ENCODE data around the gene ELN.
"Not testable (repeated sequence)": the region's sequence is repeated elsewhere in the genome, so short reads cannot be mapped to it uniquely, and the experiment has no call there.

ELN gene

DNA sequence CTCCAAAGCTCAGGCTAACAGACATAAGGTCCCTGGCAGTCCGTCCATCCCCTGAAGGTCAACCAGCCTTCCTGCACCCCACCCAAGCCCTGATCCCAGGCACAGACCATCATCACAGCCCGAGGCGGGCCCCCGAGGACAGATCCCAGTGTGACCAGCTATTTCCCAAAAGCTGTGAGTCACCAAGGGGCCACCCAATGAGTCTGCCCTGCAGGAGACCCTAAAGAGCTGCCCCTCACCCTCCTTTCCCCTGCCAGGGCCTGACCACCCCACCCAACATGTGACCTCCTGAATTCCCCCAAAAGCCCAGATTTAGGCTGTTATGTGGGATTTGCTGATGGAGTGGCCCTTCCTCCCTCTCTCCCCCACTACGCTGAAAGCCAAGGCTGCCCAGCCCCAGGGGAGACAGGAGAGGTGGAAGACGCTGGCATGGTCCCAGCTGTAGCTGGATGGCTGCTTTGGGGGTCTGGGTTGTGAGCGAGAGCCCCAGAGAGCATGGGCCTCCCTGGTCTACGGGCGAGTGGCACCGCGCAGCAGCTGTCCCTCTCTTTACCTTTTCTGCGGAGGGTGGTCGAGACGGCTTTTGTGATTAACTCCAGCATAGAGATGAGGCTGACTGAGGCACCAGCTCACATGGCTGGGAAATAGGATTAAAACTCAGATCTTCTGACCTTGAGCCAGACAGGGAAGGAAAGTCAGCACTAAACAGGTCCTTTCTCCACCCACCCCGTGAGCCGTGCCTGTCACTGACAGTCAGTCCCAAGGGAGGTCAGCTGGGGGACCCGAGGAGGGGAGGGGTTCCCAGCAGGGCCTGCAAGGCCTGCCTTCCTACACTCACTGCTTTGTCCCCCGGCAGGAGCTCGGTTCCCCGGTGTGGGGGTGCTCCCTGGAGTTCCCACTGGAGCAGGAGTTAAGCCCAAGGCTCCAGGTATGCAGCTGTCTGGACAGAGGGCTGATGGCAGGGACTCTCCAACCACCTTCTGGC lies 16.7 kb downstream of the ELN start:
- FAIRE-seq: no peak

DNA sequence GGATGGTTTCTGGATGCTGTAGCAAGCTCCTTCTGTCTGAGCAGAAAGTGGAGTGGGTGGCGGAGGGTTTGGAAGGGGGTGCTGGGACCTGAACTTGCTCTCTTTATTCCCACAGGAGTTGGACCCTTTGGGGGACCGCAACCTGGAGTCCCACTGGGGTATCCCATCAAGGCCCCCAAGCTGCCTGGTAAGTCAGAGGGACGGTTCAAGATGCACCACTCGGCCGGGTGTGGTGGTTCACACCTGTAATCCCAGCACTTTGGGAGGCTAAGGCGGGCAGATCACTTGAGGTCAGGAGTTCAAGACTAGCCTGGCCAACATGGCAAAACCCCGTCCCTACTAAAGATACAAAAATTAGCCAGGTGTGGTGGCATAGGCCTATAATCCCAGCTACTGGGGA lies 18.6 kb downstream of the ELN start:
- not testable (repeated sequence) for FAIRE-seq

DNA sequence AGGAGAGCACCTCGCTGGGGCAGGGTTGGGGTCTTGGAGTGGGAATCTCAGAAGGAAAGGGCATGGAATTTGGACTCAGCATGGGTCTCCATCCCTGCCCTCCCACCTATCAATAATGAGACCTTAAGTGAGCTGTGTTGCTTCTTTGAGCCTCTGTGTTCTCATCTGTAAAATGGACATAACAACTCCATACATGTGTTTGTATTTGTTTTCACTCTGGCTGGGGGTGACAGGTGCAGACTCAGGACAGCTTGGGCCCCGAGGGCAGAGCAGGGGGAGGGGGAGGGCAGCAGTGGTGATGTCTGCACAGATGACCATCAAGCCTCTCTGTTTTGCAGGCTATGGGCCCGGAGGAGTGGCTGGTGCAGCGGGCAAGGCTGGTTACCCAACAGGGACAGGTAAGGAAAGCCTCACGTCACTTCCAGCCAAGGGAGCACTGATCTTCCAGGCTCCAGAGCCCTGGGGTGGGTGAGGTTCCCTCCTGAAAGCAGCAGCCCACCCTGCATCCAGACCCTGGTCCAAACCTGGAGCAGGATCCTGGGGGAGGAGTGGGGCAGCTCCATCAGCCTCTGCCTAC lies 19.9 kb downstream of the ELN start:
- no peak for FAIRE-seq

DNA sequence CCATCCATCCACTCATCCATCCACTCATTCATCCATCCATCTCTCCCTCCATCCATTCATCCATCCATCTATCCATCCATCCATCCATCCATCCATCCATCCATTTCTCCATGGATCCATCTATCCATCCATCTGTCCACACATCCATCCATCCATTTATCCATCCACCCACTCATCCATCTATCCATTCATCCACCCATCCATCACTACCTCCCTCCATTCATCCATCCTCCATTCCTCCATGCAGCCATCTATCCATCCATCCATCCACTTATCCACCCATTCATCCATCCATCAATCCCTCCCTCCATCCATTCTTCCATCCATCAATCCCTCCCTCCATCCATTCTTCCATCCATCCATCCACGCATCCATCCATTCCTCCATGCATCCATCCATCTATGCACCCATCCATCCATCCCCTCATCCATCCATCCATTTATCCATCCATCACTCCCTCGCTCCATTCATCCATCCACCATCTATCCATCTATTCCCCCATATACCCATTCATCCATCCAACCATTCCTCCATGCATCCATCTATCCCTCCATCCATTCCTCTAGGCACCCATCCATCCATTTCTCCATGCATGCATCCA lies 21.1 kb downstream of the ELN start:
- no peak for FAIRE-seq

DNA sequence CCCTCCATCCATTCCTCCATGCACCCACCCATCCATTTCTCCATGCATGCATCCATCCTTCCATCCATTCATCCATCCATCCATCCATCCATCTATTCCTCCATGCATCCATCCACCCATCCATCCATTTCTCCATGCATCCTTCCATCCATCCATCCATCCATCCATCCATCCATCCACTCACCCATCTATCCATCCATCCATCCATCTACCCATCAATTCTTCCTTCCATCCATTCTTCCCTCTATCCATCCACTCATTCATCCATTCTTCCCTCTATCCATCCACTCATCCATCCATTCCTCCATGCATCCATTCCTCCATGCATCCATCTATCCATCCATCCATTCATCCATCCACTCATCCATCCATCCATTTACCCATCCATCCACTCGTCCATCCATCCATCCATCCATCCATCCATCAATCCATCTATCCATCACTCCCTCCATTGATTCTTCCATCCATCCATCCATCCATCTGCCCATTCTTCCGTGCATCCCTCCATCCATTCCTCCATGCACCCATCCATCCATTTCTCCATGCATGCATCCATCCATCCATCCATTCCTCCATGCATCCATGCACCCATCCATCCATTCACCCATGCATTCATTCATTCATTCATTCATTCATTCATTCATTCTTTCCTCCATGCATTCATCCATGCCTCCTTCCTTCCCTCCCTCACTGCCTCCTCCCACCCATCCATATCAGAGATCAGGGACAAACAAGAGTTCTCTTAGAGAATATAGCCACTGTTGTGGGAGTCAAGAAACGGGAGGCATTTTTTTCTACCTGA lies 22.2 kb downstream of the ELN start:
- no peak for FAIRE-seq

DNA sequence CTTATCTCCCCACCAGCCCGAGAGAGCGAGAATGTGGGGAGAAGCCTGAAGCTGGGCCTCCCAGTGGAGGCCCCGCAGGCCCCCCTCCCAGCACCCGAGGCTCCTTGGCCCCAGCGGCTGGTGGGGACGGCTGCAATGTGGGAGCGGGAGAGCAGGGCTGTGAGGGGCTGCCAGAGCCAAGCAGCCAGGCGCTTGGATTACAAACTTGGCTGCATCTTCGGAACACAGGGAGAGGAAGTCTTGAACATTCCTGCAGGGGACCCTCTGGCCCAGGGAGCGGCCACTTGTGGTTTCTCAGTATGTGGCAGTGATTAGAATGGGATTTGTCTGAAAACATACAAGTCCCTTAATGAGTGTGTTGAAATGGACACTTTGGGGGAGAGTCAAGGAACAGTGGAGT lies 23.2 kb downstream of the ELN start:
- FAIRE-seq: no peak

DNA sequence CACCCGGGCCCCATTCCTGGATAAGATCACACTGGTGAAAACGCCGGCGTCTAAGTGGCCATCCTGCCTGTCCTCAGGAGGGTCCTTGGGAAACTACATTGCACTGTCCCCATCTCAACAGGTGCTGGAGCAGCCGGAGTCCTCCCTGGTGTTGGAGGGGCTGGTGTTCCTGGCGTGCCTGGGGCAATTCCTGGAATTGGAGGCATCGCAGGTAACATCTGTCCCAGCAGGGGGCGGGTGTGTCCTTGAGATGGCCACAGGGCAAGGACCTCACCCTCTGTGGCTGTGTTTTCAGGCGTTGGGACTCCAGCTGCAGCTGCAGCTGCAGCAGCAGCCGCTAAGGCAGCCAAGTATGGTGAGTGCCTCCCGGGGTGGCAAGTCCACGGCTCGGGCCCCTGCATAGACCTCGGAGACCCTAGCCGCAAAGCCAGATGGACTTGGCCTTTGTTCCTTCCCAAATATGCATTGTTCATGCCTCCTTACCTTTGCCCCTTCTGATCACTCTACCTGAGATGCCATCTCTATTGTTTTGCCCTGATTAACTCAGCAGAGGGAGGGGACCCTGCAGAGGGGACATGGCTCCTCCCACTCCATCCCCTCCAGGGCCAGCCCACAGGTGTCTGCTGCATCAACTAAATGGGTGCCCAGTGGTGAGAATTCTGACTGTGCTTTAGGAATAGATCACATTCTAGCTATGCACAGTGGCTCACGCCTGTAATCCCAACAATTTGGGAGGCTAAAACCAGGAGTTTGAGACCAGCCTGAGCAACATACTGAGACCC lies 23.8 kb downstream of the ELN start:
- FAIRE-seq: no peak

DNA sequence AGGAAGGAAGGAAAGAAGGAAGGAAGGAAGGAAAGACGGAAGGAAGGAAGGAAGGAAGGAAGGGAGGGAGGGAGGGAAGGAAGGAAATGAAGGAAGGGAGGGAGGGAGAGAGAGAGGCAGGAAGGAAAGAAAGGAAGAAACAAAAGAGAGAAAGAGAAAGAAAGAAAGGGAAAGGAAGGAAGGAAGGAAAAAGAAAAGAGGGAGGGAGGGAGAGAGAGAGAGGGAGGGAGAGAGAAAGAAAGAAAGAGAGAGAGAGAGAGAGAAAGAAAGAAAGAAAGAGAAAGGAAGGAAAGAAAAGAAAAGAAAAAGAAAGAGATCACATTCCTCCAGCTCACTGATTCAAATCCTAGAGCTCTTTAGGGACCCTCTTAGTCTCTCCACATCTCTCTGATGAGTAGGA lies 24.7 kb downstream of the ELN start:
- no peak for FAIRE-seq

DNA sequence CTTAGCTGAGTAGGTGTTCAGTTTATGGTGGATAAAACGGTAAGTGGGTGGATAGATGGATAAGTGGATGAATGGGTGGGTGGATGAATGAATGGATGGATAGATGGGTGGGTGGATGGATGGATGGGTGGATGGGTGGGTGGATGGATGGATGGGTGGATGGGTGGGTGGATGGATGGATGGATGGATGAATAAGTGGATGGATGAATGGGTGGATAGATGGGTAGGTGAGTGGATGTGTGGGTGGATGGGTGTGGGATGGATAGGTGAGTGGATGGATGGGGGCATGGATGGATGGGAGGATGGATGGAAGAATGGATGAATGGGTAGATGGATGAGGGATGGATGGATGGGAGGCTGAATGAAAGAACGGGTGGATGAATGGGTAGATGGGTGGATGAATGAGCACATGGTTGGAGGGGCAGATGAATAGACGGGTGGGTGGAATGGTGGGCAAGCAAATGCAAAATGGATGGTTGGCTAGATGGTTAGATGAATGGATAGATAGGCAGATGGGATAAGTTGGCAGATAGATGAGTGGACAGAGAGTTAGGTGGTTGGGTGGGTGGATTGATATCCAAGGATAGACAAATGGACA lies 25.7 kb downstream of the ELN start:
- no peak for FAIRE-seq

DNA sequence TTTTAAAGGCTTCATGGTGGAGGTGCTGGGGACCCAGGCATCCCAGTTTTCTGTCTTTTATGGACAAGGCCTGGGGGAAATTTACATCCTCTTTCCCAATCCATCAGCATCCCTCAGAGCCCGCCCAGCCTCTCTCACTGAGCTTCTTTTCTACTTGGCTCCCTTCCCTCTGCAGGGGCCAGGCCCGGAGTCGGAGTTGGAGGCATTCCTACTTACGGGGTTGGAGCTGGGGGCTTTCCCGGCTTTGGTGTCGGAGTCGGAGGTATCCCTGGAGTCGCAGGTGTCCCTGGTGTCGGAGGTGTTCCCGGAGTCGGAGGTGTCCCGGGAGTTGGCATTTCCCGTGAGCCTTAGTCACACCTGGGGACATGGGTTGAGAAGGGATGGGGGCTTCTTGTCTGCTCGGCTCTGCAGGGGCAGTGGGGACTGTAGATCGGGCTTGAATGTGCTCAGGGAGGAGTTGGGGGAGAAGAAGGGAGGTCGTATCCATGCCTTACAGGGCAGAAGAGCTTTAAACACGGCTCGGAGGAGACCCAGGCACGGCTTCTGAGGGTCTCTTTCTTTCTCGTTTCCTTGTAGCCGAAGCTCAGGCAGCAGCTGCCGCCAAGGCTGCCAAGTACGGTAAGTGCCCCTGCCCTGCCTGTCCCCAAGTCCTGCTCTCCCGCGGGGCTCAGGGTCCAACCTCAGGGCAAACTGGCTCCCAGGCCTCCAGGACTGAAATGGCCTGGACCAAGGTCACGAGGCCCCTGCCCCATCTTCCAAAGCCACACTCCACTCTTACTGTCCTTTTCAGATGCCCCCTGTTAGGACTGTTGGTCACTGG lies 28.3 kb downstream of the ELN start:
- no peak for FAIRE-seq

DNA sequence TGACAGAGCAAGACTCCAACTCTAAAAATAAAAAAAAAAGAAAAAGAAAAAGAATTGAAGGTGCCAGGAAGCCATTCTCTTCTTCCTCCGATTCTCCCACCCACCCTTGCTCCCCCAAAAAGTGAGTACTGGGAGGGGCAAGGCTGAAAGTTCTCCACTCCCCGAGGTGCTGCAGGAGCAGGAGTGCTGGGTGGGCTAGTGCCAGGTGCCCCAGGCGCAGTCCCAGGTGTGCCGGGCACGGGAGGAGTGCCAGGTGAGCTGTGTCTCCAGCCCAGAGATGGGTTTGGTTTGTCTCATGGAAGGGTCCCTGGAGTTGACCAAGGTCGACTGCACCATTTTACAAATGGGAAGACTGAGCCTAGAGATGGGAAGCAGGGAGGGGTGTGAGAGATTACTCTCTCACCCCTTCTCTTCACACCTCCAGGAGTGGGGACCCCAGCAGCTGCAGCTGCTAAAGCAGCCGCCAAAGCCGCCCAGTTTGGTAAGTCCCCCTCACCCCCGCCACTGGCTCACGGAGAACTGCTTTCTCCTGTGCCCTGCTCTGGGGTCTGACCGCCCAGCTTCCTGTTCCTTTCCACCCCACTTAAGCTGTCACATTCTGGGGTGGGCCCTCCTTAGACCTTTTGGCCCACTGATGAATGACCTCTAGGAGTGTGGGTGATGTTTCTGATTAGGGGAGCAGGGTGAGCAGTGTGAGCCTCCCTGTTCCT lies 29.4 kb downstream of the ELN start:
- FAIRE-seq: no peak

DNA sequence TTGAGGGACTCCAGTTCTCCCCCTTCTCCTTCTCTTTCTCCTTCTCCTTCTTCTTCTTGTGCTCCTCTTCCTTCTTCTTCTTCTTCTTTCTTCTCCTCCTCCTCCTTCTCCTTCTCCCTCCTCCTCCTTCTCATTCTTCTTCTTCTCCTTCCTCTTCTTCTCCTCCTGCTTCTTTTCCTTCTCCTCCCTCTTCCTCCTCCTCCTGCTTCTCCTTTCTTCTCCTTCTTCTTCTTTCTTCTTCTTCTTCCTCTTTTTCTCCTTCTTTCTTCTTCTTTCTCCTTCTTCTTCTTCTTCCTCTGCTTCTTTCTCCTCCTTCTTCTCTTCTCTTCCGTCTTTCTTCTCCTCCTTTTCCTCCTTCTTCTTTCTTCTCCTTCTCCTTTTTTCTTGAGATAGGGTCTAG lies 30.0 kb downstream of the ELN start:
- FAIRE-seq: no peak

DNA sequence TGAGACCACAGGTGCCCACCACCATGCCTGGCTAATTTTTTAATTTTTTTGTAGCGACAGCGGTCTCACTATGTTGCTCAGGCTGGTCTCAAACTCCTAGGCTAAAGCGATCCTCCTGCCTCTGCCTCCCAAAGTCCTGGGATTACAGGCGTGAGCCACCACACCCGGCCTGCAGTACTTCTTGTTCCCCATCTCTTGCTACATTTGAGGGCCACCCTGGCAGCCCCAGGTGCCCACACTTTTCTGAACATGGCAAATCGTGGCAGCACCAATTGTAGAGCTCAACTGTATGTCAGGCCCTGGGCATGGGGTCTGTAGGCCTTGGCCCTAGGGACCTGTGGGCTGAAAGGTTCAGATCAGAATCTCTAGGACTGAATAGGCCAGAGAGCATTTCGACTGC lies 30.5 kb downstream of the ELN start:
- FAIRE-seq: no peak

DNA sequence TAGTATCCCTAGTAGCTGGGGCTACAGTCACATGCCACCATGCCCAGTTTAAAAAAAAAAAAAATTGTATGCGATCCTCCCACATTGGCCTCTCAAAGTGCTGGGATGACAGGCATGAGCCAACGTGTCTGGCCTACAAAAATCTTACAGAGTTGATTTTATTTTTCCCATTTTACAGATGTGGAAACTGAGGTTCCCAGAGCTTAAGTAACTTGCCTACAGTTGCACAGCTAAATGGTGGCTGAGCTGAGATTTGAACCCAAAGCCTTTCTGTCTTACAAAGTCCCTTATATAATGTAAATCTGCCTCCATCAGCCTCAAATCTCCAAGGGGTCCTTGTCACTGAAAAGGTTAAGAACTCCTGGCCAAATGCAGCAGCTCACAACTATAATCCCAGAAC lies 31.1 kb downstream of the ELN start:
- no peak for FAIRE-seq

DNA sequence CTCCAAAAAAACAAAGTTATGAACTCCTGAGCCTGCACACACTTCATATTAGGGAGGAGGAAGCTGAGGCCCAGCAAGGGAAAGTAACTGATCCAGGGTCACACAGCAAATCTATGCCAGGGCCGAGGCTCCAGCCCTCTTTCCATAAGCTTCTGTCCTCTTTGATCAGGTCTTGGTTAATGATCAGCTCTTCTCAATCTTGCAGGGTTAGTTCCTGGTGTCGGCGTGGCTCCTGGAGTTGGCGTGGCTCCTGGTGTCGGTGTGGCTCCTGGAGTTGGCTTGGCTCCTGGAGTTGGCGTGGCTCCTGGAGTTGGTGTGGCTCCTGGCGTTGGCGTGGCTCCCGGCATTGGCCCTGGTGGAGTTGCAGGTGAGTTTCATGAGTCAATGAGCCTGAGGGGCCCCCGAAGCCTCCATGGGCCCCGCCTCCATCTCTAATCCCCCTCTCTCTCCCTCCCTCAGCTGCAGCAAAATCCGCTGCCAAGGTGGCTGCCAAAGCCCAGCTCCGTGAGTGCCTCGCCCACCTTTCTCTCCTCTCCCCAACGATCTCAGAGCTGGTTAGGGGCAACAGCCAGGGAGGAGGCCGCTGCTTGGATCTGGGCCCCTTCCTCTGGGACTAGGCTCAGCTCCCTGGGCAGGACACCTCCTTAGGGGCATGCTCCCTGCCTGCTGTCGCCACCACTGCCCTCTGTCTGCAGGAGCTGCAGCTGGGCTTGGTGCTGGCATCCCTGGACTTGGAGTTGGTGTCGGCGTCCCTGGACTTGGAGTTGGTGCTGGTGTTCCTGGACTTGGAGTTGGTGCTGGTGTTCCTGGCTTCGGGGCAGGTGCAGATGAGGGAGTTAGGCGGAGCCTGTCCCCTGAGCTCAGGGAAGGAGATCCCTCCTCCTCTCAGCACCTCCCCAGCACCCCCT lies 32.0 kb downstream of the ELN start:
- FAIRE-seq: no peak

DNA sequence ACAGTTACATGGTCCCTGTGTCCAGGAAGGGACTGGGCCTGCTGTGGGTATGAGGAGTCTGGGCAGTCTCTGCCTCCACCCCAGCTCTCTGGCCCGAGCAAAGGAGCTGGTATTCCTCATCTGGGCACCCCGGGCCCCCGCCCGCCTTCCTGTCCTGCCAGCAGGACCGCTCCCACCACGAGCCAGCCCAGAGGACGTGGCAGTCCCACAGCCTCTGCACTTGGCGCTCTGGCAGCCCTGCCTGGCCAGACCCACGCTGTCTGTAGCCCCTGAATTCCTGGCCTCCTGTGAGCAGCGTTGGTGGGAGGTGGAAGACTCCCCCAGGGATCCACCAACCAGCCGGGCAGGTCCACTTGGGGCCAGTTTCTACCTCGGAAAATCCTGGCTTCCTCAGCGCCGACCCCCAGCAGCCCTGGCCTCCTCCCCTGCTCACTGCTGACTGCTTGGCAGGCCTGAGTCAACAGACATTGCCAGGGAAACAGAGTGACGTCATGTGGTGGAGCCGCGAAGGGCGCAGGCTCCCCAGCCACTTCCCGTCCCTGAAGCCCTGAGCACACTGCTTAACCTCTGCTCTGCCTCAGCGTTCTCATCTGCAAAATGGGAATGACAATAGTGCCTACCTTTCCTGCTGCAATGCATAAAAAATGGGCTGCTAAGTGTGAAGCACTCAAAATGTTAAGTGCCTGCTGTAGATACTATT lies 34.0 kb downstream of the ELN start:
- no peak for FAIRE-seq

DNA sequence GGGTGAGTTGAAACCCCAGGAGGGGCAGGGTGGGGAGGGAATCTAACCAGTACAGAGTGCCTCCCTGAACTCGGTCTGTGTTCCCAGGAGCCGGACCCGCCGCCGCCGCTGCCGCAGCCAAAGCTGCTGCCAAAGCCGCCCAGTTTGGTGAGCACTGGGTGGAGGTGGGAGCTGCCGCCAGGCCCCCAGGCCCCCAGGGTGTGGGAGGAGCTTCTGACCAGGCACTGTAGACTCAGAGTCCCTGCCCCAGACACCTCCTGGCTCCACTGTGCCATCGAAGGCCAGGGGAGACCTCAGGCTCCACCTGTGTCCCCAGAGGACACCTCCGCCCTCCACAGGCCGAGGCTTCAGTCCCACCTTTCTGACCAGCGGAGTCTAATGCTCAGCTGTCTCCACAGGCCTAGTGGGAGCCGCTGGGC lies 35.3 kb downstream of the ELN start:
- FAIRE-seq: no peak

DNA sequence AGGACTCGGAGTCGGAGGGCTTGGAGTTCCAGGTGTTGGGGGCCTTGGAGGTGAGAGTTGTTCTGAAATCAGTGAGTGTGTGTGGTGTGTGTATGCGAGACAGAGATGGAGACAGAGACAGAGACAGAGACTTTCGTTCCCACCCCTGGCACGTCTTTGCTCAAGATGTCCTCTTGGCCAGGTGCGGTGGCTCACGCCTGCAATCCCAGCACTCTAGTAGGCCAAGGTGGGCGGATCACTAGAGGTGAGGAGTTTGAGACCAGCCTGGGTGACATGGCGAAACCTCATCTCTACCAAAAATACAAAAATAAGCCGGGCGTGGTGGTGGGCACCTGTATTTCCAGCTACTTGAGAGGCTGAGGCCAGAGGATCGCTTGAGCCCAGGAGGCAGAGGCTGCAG lies 35.7 kb downstream of the ELN start:
- no peak for FAIRE-seq

DNA sequence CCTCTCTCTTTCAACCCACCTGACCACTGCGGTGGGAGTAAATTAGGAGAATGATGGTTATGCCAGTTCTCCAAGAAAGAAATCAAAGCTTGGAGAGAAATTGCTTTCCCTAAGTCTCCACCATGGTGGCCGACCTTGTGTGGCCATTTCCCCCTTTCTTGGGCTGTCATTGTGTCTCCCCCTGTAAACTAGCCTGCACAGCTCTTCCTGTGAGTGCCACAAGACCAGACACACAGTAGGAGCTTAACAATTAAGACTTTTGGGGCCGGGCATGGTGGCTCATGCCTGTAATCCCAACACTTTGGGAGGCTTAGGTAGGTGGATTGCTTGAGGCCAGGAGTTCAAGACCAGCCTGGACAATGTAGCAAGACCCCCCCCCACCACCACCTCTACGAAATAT lies 36.7 kb downstream of the ELN start:
- FAIRE-seq: no peak
